ENCODE results near the gene LBHD2. TPM values are rescaled to one million over a fixed set of nuclear protein-coding genes. Genes with fewer than 3 reads are reported as not detected.

The LBHD2 gene
- total and polyA plus RNA-seq, 9 donors, result 0.47 TPM; not detected in 8

DNA sequence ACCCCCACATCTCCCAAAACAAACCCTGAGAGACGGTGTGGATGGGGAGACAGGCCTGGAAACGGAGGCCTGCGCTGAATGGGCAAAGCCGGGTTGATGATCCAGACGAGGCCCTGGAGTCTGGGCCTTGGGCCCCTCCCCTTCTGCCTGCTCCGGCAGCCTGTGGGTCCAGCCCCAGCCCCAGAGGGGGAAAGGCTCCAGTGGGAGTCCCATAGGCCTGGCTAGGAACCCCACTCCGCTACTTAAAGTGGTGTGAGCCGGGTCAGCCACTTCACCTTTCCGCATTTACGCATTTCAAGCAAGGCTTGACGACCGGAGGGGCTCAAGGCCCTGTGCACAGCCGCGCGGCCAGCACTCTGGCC, 38.6 kb downstream of the LBHD2 start:
- DNase-seq, result peak in 4 of 5 donors; percentile 20 to 56 (median 51)
- Histone ChIP-seq H3K27ac (peak overlapping the region; percentile 66 to 67), H3K27me3 (no peaks in the 10 kb centered on the region), H3K4me3 (peak overlapping the region; percentile 40), H3K9me3 (no peaks in the 10 kb centered on the region), H3K4me1 (ENCODE audit: insufficient read depth) (peaks cover 20% of the 10 kb centered on the region), H3K36me3 (no peaks in the 10 kb centered on the region)
- intact Hi-C loops (cut with DNase I), result no loop called here
- WGBS, 3 donors, result 37 to 50% (median 42%) methylated on average over 10 to 15 of the region's 15 CpGs
- TF ChIP-seq EP300 (IDR thresholded peaks at IDR 0.05) (no peak), POLR2A (IDR thresholded peaks at IDR 0.05) (no peak)
- TF ChIP-seq, protein P1, sequence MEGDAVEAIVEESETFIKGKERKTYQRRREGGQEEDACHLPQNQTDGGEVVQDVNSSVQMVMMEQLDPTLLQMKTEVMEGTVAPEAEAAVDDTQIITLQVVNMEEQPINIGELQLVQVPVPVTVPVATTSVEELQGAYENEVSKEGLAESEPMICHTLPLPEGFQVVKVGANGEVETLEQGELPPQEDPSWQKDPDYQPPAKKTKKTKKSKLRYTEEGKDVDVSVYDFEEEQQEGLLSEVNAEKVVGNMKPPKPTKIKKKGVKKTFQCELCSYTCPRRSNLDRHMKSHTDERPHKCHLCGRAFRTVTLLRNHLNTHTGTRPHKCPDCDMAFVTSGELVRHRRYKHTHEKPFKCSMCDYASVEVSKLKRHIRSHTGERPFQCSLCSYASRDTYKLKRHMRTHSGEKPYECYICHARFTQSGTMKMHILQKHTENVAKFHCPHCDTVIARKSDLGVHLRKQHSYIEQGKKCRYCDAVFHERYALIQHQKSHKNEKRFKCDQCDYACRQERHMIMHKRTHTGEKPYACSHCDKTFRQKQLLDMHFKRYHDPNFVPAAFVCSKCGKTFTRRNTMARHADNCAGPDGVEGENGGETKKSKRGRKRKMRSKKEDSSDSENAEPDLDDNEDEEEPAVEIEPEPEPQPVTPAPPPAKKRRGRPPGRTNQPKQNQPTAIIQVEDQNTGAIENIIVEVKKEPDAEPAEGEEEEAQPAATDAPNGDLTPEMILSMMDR (IDR thresholded peaks at IDR 0.05), result no peak

DNA sequence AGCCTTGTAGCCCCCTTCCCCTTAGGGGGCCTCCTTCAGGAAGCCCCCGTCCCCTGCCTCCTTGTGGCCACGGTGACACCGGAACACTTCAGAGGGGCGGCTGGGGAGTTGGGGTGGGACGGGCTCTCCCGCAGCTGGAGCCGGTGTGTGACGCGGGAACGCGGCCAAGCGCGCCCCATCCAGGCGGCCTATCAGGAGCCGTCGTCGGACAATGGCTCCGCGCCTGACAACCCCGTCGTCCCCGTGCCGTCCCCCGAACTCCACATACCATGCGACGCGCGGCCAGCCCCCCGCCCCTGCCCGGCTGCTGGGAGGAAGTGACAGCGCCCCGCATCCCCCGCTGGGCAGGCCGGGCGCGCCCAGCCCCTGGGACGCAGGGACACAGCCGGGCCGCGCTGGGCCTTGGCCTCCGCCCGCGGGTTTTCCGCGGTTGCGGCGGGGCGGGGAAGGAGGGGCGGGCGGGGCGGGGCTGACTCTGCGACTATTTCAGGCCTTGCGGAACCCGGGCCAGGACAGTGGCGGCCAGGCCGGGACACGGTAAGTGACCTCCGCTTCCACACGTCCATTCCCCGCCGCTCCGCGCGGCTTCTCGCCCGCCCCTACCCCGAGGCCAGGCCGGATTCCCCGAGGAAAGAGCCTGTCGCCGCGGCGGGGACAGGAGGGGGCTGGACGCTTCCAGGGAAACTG, 39.1 kb downstream of the LBHD2 start, which contains the start of gene TNFAIP2:
TNFAIP2 (plus strand) TSS at position 515 of the 687 bp plus-strand sequence. CDS start 2,997 bp downstream, outside the sequence.
- Histone ChIP-seq H3K27me3 (no peaks in the 10 kb centered on the region), H3K9me3 (no peaks in the 10 kb centered on the region), H3K27ac (peak within 1 kb of the TSS; percentile 66 to 67), H3K4me3 (peak within 1 kb of the TSS; percentile 40), H3K36me3 (no peaks in the 10 kb centered on the region), H3K4me1 (ENCODE audit: insufficient read depth) (peaks cover 20% of the 10 kb centered on the region)
- 3 to 14% (median 4%) methylated on average over 26 to 74 of the region's 74 CpGs for WGBS, 3 donors
- TF ChIP-seq, protein P1 (IDR thresholded peaks at IDR 0.05), result no peak
- TF ChIP-seq EP300 (IDR thresholded peaks at IDR 0.05) (no peak), POLR2A (IDR thresholded peaks at IDR 0.05) (no peak)
- DNase-seq, result peak in 3 of 5 donors; percentile 13 to 59 (median 58)
- intact Hi-C loops (cut with DNase I), result no loop called here

DNA sequence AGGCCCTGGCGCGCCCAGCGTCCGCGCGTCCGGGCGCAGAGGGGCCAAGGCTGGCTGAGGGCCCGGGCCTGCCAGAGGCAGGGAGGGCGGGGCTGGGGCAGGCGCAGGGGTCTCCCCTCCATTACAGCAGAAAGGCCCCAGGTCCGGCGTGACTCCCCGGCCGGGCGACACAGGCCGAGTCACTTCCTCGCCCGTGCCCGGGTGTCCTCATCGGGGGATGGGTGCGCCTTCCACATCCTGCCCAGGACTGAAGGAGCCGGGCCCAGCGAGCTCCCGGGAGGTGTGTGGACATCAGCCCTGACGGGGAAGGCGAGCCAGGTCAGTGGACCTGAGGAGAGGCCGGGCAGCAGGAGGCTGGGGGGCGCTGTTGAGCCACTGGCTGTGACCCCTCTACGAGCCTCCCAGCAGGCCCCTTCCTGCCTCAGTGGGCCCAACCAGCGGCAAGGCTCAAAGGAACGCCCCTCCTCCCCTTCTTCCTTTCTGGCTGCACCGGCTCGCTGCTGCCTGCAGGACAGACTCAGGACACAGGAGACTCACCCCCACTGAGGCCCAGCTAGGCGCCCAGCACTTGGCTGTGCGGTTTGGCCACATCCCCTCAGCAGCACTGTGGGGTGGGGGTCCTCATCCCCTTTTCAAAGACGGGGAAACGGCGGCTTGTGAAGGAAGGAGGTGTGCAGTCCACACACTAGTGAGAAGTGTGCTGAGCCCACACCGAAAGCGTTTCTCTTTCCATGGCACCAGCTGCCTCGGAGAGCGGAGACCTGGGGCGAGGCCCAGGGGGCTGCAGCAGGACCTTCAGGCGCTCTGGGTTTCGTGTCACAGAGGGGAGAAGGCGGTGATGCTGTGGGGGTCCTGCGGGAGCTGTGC, 39.9 kb downstream of the LBHD2 start:
- Histone ChIP-seq H3K36me3 (no peaks in the 10 kb centered on the region), H3K4me3 (peak overlapping the region; percentile 40), H3K27me3 (no peaks in the 10 kb centered on the region), H3K27ac (peak overlapping the region in 1 of 2 donors; percentile 66), H3K4me1 (ENCODE audit: insufficient read depth) (peaks cover 17% of the 10 kb centered on the region), H3K9me3 (no peaks in the 10 kb centered on the region)
- 31 to 41% (median 35%) methylated on average over 39 to 48 of the region's 48 CpGs for WGBS, 3 donors
- peak; percentile 19 to 63 (median 56) for DNase-seq
- no peak for TF ChIP-seq POLR2A (IDR thresholded peaks at IDR 0.05)
- TF ChIP-seq, protein P1 (IDR thresholded peaks at IDR 0.05), result no peak
- TF ChIP-seq EP300 (IDR thresholded peaks at IDR 0.05), result no peak
- intact Hi-C loops (cut with DNase I), result no loop called here

DNA sequence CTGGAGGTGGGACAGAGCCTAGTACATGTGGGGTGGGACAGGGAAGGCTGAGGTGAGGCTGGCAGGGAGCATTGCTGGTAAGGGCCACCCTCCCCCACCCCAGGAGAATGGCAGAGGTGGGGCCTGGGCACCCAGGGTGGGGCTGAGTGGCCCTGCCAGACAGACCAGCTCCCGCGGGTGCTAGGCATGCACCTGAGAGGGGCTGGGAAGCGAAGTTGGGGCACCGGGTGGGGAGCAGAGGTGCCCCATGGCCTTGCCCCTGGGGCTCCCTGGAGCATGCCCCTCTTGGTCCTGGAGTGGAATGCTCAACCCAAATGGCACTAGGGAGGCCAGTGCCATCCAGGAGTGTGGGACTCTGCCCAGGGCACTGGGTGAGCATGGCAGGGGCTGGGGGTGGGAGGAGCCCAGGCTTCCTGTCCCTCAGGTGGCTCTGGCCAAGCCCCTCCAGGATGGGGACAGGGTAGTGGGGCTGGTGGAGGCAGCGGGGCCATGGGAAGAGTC, 40.5 kb downstream of the LBHD2 start:
- Histone ChIP-seq H3K4me1 (ENCODE audit: insufficient read depth) (peaks cover 17% of the 10 kb centered on the region), H3K27me3 (no peaks in the 10 kb centered on the region), H3K36me3 (no peaks in the 10 kb centered on the region), H3K27ac (no peak overlapping the region), H3K9me3 (no peaks in the 10 kb centered on the region), H3K4me3 (peak overlapping the region; percentile 40)
- 83 to 92% (median 89%) methylated on average over 4 to 5 of the region's 5 CpGs for WGBS, 3 donors
- intact Hi-C loops (cut with DNase I), result no loop called here
- DNase-seq, result peak in 3 of 5 donors; percentile 5 to 35 (median 31)
- no peak for TF ChIP-seq EP300 (IDR thresholded peaks at IDR 0.05)
- TF ChIP-seq POLR2A (IDR thresholded peaks at IDR 0.05), result no peak
- TF ChIP-seq, protein P1 (IDR thresholded peaks at IDR 0.05), result no peak
